Astrocyte (in vitro differentiated cells and primary cell): ENCODE results near the gene CEACAM18.

Source experiments
- CTCF ChIP-seq: IDR thresholded peaks from 2 replicates; pipeline ENCODE4 v1.5.1; 2011; ENCODE audit warnings: low read depth, mild to moderate bottlenecking, inconsistent platforms, low read length, moderate library complexity; ENCODE audit not compliant: insufficient read depth
- EZH2 ChIP-seq: IDR thresholded peaks from 2 replicates; pipeline ENCODE4 v1.6.1; 2012; ENCODE audit warnings: mild to moderate bottlenecking, low read length, inconsistent platforms; ENCODE audit not compliant: insufficient read depth

DNA sequence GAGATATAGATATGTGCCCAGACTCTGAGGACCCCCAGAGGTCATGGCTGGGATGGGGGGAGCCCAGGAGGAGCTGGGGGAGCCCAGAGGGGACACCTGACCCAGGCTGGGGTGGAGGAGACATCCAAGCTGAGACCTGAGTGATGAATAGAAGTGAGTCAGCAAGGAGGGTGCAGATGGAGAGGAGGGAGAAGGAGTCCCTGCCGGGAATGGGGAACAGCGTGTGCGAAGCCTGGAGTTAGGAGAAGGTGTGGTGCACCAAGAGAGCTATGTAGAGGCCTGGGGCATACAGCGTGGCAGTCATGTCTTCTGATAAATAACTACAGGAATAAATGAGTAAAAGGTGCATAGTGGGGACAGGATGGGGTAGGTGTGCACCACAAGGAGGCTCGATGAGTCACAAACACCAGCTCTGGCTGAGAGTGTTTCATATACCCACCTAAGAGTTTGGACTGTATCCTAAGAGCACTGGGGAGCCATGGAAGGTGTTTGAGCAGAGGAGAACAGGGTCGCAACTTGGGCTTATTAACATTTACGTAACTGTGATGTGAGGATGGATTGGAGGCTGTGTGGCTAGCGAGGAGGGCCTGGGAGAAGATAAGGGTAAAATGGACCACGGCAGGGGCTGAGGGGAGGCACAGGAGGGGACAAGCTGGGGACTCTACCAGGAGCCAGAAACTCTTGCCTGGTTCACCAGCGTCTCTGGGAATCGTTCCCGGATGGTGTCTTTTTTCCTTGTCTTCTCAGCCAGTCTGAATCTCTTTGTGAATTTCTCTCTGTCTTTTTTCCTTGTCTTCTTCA, 1.4 kb downstream of the CEACAM18 start:
- no peak for TF ChIP-seq CTCF
- no peak for TF ChIP-seq EZH2
